ENCODE data around the gene CREG1. TPM values are rescaled to one million over a fixed set of nuclear protein-coding genes. Genes with fewer than 3 reads are reported as not detected.

Gene CREG1
- total RNA-seq, 2 donors from 2014 or later = 81.1 to 100 TPM

DNA sequence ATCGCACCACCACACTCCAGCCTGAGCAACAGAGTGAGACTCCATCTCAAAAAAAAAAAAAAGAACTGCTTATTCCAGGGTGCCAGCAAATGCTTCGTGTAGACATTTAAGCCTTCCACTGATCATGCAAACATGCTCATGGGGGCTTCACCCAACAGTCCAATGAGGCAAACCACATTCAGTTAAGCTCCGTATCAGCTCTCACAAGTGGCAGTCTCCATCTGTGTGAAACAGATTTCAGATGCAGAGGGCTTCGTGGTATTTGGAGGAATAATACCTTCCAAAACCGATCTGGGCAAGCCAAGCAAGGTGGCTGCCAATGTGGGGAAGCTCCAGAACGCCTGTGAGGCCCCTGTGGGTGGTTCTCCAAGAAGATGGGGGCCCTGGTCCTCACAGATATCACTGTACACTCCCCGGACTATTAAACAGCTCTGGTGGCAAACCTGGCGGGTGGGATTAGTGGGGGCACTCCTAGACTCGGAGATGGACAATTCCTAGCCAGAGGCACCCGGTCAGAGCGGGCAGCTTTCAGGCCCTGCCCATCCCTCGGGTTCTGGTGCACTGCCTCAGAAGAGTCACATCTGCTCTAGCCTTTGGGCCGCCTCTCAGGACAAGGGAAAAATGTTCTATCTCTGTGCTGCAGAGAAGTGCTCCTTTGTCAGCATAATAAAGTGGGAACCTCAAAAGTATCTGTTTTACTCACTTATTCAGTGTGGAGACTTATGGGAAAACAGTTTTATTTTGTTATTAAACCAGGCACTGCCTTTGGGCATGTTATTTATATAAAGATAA lies 10.2 kb downstream of the CREG1 start:
- no peak overlapping the region for H3K4me3 ChIP-seq
- 86 to 92% methylated on average over 12 to 13 of the region's 13 CpGs for WGBS, 2 donors
- DNase-seq (no peak), ATAC-seq (no peak)
- no peak for TF ChIP-seq POLR2A (IDR thresholded peaks at IDR 0.05)
- TF ChIP-seq, protein P1, sequence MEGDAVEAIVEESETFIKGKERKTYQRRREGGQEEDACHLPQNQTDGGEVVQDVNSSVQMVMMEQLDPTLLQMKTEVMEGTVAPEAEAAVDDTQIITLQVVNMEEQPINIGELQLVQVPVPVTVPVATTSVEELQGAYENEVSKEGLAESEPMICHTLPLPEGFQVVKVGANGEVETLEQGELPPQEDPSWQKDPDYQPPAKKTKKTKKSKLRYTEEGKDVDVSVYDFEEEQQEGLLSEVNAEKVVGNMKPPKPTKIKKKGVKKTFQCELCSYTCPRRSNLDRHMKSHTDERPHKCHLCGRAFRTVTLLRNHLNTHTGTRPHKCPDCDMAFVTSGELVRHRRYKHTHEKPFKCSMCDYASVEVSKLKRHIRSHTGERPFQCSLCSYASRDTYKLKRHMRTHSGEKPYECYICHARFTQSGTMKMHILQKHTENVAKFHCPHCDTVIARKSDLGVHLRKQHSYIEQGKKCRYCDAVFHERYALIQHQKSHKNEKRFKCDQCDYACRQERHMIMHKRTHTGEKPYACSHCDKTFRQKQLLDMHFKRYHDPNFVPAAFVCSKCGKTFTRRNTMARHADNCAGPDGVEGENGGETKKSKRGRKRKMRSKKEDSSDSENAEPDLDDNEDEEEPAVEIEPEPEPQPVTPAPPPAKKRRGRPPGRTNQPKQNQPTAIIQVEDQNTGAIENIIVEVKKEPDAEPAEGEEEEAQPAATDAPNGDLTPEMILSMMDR (IDR thresholded peaks at IDR 0.05) = no peak
- H3K36me3 ChIP-seq (replicated peaks in 1 of 2; ENCODE audit: insufficient read depth in 1 of 2, low read depth in 2 of 2) = peaks cover 0 to 3% of the 10 kb centered on the region in 2 donors
- no peak overlapping the region for H3K27ac ChIP-seq
- H3K27me3 ChIP-seq = no peaks in the 10 kb centered on the region
- peaks cover 7% of the 10 kb centered on the region for H3K4me1 ChIP-seq
- intact Hi-C loops (cut with DNase I) = no loop called here
- no peaks in the 10 kb centered on the region for H3K9me3 ChIP-seq

DNA sequence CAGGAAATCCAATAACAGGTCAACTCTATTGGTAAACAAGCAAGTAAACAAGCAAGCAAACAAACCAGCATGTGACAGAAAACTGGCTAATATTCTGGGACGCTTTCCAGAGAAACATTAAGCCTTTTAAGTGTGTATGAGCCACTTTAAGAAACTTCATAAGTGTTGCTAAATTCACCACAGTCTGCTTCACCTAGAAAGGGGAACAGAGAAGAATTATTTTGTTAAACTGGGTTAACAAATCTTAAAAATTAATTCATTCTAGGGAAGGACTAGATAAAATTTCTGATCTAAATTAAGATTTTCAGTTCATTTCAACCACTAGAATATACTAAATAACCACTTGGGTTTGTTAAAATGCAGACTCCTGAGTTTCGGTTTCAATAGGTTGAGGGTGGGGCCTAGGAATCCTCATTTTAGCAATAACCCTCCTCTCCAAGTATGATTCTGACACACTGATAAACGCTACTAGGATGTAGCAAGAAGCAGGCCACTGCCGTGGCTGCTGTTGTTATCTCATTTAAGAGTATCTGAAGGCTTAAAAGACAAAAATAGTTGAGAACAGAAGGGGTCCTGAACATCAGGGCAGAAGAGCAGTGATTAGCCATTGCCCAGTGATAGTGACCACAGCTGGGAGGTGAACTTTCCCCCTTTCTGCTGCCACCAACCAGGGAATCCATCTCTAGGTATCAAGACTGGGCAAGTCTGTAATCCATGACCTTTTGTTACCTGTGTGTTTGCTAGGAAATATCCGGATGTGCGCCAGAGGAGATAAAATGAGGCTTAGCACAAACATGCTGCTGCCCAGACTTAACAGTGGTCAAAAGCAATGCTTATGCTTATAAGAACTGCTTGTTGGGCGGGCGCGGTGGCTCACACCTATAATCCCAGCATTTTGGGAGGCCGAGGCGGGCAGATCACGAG lies 11.2 kb downstream of the CREG1 start:
- no peak overlapping the region for H3K27ac ChIP-seq
- WGBS, 2 donors = 79 to 81% methylated on average over 12 of the region's 12 CpGs
- no peak for ATAC-seq

DNA sequence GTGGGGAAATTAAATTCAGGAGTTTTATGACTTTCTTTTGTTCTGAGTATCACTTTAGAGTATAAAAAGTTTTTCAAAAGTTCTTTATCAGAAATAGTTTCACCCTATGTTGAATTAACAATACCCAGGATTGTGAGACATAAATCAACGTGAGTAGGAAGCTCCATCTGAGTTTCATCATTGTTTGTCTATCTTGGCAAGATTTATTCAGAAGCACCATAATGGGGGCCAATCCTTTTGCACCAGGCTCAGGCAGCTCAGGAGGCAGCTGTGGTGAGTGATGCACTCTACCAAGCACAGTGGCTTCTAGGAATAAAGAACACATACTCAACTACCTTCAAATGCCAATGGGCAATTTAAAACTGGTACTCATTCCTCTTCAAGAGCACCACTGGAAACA lies 12.0 kb downstream of the CREG1 start:
- ATAC-seq = no peak
- peaks cover 0 to 3% of the 10 kb centered on the region in 2 donors for H3K36me3 ChIP-seq (replicated peaks in 1 of 2; ENCODE audit: insufficient read depth in 1 of 2, low read depth in 2 of 2)
- intact Hi-C loops (cut with DNase I) = no loop called here
- H3K4me3 ChIP-seq = no peak overlapping the region
- WGBS, 2 donors = 11 to 26% methylated on average over 1 of the region's 1 CpG
- H3K27ac ChIP-seq = no peak overlapping the region
- H3K4me1 ChIP-seq = peaks cover 5% of the 10 kb centered on the region
- DNase-seq = no peak
- TF ChIP-seq, protein P1 (IDR thresholded peaks at IDR 0.05) = no peak
- TF ChIP-seq POLR2A (IDR thresholded peaks at IDR 0.05) = no peak
- H3K9me3 ChIP-seq = no peaks in the 10 kb centered on the region
- no peaks in the 10 kb centered on the region for H3K27me3 ChIP-seq

More for the DNA sequence above, 11.2 kb downstream of the CREG1 start:
- DNase-seq = no peak
- peaks cover 0 to 3% of the 10 kb centered on the region in 2 donors for H3K36me3 ChIP-seq (replicated peaks in 1 of 2; ENCODE audit: insufficient read depth in 1 of 2, low read depth in 2 of 2)
- intact Hi-C loops (cut with DNase I) = no loop called here
- no peaks in the 10 kb centered on the region for H3K9me3 ChIP-seq
- H3K4me3 ChIP-seq = no peak overlapping the region
- TF ChIP-seq, protein P1 (IDR thresholded peaks at IDR 0.05) = no peak
- no peak for TF ChIP-seq POLR2A (IDR thresholded peaks at IDR 0.05)
- H3K4me1 ChIP-seq = peaks cover 5% of the 10 kb centered on the region
- H3K27me3 ChIP-seq = no peaks in the 10 kb centered on the region

DNA sequence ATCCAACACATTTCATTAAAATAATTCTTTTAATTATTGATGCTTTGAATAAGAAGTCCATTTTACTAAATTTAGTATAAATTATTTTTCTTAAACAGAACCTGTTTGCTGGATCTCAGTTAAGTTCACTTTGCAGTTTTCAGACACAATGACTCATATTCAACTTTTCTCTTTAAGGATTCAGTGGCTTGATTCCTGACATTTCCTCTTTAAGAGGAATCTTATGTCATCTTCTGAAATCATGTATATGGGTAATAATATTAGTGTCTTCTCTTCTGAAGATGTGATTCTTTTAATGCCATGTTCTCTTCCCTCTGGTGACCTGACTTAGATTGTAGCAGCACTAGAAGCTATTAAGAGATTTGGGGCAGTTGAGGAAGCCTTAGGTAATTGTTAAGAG lies 12.6 kb downstream of the CREG1 start:
- no peak for DNase-seq
- Histone ChIP-seq H3K36me3 (replicated peaks in 1 of 2; ENCODE audit: insufficient read depth in 1 of 2, low read depth in 2 of 2) (peaks cover 0 to 3% of the 10 kb centered on the region in 2 donors), H3K27me3 (no peaks in the 10 kb centered on the region), H3K4me3 (no peak overlapping the region), H3K9me3 (no peaks in the 10 kb centered on the region), H3K27ac (no peak overlapping the region), H3K4me1 (peaks cover 5% of the 10 kb centered on the region)
- ATAC-seq = no peak
- intact Hi-C loops (cut with DNase I) = no loop called here
- TF ChIP-seq, protein P1 (IDR thresholded peaks at IDR 0.05) = no peak
- TF ChIP-seq POLR2A (IDR thresholded peaks at IDR 0.05) = no peak

Measured in body of pancreas (tissue), 4 donors.